Adipose tissue (tissue), 3 donors: ENCODE results near the gene NUBPL. TPM values are rescaled to one million over a fixed set of nuclear protein-coding genes. Genes with fewer than 3 reads are reported as not detected.
"Not testable (repeated sequence)": the region's sequence is repeated elsewhere in the genome, so short reads cannot be mapped to it uniquely, and the experiment has no call there.

ENCODE experiments used
- H3K27ac ChIP-seq: one replicate; pipeline ENCODE4 v1.5.1; 2013; ENCODE audit warnings: low read depth, low read length
- WGBS, 3 donors: extraction: QIAGEN DNeasy Blood & Tissue Kit; methylation state at CpG; one replicate each; pipeline ENCODE4 v1.1.7; 2013; 5-methylcytosine and 5-hydroxymethylcytosine counted together
- polyA plus RNA-seq, 3 donors: library from polyadenylated mRNA; stranded (reverse); fragments of 200-250 nt; gene quantifications; one replicate each; pipeline ENCODE4 v1.2.3, GENCODE V29; 2013
- donor health status: healthy with polysubstance abuse.
- donor health status: Bipolar disorder and iron deficiency.
- donor health status: healthy.

The NUBPL gene
- polyA plus RNA-seq, 3 donors: 2.9 to 7.8 (median 7.5) TPM

DNA sequence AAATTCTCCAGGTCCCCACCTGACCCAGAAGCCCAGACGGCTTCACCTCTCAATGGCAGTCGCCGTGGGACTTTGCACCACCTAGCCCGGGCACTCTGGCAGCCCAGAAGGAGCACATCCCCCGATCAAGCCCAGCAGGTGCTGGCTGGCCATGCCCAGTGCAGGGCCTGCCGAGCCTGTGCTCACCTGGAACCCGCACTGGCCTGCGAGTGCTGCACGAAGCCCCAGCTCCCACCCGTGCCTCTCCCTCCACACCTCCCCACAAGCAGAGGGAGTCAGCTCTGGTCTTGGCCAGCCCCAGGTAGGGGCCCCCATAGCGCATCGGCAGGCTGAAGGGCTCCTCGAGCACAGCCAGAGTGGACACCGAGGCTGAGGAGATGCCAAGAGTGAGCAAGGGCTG lies 144.5 kb downstream of the NUBPL start:
- WGBS, 3 donors: 81 to 93% (median 82%) methylated on average over 14 of the region's 14 CpGs
- no peak overlapping the region for H3K27ac ChIP-seq

DNA sequence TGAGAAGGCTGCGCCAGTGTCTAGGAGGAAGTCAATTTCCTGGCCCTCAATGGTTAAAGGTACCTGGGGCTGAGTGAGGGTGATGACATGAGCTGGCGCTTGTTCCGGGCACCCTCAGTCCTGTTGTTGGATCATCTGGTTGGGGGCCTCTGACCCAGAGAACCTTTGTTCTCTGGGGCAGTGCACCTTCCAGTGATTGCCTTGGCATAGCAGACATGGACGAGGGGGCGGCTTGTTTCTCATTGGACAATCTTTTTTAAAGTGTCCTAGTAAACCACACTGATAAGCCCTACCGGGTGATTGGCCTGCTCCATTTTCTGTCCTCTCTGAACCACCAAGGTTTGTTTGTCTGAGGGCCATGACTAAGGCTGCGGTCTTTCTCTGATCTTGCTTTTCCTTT lies 147.5 kb downstream of the NUBPL start:
- 95 to 98% (median 97%) methylated on average over 7 of the region's 7 CpGs for WGBS, 3 donors
- not testable (repeated sequence) for H3K27ac ChIP-seq

DNA sequence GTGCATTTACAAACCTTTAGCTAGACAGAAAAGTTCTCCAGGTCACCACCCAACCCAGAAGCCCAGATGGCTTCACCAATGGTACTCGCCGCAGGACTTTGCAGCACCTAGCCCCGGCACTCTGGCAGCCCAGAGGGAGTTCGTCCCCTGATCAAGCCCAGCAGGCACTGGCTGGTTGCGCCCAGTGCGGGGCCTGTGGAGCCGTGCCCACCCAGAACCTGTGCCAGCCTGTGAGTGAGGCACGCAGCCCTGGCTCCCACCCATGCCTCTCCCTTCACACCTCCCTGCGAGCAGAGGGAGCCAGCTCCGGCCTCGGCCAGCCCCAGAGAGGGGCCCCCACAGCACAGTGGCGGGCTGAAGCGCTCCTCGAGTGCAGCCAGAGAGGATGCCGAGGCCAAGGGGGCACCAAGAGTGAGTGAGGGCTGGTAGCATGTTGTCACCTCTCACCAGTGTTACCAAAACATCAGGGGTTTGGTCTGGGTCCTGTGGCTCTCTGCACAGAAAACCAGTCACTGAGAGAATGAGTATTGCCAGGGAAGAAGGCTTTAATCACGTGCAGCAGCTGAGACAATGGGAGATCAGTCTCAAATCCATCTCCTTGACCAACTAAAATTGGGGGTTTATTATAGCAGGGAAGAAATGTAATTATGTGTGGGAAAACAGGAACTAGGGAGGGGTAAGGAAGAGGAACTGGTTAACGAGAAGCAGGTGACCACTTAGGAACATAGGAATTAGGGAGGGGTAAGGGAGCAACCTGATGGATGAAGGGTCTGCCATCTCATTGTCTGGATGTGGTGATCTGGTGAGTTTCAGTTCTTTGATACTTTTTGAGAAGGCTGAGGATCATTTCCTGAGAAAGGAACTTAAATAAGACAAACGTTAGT lies 151.3 kb downstream of the NUBPL start:
- 89 to 96% (median 92%) methylated on average over 18 of the region's 18 CpGs for WGBS, 3 donors
- H3K27ac ChIP-seq: no peak overlapping the region

DNA sequence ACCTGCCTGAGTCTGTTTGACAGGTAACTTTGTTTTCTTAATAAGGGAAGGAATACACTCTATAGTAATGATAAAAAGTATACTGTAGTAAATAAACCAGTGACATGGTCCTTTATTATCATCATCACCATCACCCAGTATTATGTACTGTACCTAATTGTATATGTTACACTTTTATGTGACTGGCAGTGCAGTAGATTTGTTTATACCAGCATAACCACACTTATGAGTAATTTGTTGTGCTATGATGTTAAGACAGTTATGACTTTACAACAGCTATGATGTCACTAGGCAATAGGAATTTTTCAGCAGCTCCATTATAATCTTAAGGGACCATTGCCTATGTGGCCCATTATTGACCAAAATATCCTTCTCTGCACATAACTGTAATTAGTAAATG lies 155.0 kb downstream of the NUBPL start:
- no peak overlapping the region for H3K27ac ChIP-seq

DNA sequence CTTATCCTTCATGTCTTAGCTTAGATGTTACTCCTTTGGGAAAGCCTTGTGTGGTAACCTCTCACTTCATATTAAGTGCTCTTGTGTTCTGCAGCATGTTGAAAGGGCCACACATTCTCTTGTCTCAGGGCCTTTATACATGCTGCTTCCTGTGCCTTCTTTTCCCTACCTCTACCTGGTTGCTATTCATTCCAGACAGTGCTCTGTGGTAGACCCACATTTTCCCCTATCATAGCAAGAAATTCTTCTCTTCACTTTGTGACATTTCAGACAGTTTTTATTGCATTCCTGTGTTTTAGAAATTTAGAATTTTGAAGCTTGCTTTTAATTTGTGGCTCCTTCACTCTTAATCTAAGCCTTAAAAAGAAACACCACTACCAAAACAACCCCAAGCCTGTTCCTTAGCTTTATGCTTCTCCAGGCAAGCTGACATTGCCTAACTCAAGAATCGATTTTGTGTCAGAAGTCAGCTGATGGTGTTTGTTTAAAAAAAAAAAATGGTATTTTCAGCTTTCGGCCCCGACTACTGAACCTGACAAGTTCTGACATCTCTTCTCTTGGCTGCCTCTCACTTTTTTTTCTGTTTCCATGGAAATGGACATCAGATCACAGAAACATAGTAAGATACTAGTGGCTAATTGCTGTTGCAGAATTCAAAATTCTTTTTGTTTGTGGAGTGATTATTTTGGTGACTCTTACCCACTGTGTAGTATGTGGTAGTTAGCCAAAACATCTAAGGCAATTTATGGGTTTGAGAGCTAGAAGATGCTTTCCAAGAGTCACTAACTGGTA lies 156.3 kb downstream of the NUBPL start:
- no peak overlapping the region for H3K27ac ChIP-seq
- WGBS, 3 donors: 24 to 59% (median 42%) methylated on average over 3 of the region's 3 CpGs

DNA sequence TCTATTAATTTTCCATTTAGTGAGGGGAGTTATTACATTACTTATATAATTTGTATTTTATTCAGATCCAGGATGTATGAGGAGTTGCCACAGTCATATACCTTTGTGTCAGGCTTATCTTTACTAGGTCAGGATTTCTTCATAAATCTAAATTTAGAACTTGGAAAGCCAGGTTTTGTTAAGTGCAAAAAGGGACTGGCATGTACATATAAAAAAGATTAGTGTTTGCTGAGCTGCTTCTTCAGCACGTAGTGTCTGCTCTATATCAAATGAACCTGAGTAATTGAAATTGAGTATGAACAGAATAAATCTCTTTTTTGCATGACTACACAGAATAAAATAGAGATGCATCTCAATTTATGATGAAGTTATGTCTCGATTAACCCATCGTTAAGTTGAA lies 157.4 kb downstream of the NUBPL start:
- H3K27ac ChIP-seq: no peak overlapping the region
- WGBS, 3 donors: 88 to 93% (median 92%) methylated on average over 3 of the region's 3 CpGs

DNA sequence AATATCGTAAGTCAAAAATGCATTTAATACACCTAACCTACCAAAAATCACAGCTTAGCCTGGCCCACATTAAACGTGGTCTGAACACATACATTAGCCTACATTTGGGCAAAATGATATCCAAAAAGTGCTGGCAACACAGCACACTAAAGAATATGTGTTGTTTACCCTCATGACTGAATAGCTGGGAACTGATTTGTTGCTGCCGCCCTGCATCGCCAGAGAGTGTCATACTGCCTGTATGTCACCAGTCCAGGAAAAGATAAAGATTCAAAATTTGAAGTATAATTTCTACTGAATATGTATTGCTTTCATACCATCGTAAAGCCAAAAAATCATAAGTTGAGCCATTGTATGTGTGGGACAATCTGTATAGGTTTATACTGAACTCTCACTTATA lies 157.8 kb downstream of the NUBPL start:
- 94 to 98% (median 95%) methylated on average over 5 of the region's 5 CpGs for WGBS, 3 donors
- no peak overlapping the region for H3K27ac ChIP-seq

DNA sequence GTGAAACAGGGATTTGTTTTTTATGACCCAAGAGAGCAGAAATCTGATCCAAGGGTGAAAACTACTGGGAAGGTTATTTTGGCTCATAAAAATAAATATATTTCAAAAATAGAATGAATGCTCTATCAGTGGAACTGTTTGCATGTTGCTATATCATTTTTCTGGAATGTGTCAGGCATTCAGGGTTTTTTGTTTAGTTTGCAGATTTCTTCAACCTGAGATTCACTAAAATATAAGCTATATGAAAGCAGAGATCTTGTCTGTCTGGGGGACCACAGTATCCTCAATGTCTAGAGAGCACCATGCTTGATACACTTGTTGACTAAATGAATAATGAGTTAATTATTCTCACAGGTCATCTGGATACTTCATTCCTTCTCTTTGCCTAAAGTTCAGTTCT lies 165.1 kb downstream of the NUBPL start:
- no peak overlapping the region for H3K27ac ChIP-seq

DNA sequence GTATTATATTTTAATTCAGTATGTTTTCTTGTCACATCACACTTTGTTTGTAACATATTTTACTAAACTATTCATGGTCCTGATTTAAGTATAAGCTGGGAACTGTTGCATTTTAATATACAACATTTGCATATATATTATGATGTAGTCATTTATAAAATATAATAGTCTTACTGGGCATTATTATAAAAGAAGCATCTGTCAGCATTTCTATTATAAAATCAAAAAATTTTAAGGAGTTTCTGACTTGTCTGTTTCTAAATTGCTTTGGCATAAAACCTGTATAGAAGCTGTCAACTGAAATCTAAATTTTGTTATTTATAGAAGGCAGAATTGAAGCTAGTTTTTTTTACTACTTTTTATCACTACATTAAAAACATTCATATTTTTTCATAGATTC lies 166.6 kb downstream of the NUBPL start:
- no peak overlapping the region for H3K27ac ChIP-seq

DNA sequence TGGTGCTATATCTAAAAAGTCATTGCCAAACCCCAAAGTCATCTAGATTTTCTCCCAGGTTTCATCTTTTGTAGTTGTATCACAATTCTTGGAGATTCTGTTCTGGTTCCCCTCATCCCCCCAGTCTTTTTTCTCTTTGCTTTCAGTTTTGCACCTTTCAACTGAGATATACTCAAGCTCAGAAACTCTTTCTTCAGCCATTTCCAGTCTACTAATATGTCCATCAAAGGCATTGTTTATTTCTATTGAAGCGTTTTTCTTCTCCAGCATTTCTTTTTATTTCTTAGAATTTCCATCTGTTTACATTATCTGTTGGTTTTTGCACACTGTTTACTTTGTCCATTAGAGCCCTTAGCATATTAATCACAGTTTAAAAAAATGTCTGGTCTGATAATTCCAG lies 179.5 kb downstream of the NUBPL start:
- WGBS, 3 donors: 41 to 76% (median 73%) methylated on average over 1 of the region's 1 CpG

DNA sequence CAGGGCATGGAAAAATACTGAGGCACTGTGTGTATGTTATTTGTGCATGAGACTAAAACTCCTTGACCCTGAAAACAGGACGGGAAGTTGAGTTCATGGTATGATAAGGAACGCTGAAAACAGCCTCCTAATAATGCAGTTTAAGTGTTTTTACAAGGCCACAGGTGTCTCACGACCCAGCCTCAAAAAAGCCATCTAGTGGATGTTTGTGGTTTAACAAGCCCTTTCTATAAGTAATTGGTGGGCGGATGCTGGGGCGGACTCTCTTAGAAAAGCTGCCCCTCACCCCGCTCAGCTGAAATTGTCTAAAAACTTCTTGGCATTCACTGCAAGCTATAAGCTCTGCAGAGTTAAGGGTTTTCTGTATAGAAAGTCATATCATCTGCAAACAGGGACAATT lies 184.5 kb downstream of the NUBPL start:
- 92 to 94% (median 93%) methylated on average over 6 of the region's 6 CpGs for WGBS, 3 donors

More for the DNA sequence above, 179.5 kb downstream of the NUBPL start:
- H3K27ac ChIP-seq: no peak overlapping the region

DNA sequence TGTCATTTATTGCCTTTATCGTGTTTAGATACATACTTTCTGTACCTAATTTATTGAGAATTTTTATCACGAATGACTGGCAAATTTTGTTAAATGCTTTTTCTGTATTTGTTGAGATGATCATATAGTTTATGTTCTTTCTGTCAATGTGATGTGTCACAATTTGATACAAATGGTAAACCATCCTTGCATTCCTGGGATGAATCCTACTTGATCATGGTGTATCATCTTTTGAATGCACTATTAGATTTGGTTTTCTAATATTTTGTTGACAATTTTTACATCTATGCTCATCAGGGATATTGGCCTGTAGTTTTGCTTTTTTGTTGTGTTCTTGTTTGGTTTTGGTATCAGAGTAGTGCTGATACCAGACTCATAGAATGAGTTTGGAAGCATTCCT lies 185.1 kb downstream of the NUBPL start:
- H3K27ac ChIP-seq: no peak overlapping the region
- WGBS, 3 donors: 94 to 99% (median 96%) methylated on average over 2 of the region's 2 CpGs

More for the DNA sequence above, 184.5 kb downstream of the NUBPL start:
- H3K27ac ChIP-seq: no peak overlapping the region

DNA sequence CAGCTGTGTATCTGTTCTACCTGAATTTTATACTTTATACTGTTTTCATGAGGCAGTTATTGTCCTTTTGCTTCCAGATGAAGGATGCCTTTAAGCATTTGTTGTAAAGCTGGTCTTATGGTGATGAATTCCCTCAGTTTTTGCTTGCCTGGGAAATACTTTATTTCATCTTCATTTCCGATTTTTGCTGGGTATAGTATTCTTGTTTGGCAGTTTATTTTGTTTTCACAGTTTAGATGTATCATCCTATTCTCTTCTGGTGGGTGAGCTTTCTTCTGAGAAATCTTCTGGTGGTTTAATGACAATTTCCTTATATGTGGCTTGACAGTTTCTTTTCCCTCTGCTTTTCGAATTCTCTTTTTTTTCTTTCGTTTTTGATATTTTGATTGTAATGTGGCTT lies 188.1 kb downstream of the NUBPL start:
- 92 to 99% (median 97%) methylated on average over 3 of the region's 3 CpGs for WGBS, 3 donors
- H3K27ac ChIP-seq: no peak overlapping the region

DNA sequence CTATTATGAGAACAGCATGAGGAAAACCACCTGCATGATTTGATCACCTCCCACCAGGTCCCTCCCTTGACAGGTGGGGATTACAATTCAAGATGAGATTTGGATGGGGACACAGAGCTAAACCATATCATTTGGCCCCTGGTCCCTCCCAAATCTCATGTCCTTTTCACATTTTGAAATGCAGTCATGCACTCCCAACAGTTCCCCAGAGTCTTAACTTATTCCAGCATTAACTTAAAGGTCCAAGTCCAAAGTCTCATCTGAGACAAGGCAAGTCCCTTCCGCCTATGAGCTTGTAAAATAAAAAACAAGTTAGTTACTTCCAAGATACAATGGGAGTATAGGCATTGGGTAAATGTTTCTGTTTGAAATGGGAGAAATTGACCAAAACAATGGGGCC lies 189.8 kb downstream of the NUBPL start:
- WGBS, 3 donors: 90 to 99% (median 93%) methylated on average over 1 of the region's 1 CpG
- not testable (repeated sequence) for H3K27ac ChIP-seq

DNA sequence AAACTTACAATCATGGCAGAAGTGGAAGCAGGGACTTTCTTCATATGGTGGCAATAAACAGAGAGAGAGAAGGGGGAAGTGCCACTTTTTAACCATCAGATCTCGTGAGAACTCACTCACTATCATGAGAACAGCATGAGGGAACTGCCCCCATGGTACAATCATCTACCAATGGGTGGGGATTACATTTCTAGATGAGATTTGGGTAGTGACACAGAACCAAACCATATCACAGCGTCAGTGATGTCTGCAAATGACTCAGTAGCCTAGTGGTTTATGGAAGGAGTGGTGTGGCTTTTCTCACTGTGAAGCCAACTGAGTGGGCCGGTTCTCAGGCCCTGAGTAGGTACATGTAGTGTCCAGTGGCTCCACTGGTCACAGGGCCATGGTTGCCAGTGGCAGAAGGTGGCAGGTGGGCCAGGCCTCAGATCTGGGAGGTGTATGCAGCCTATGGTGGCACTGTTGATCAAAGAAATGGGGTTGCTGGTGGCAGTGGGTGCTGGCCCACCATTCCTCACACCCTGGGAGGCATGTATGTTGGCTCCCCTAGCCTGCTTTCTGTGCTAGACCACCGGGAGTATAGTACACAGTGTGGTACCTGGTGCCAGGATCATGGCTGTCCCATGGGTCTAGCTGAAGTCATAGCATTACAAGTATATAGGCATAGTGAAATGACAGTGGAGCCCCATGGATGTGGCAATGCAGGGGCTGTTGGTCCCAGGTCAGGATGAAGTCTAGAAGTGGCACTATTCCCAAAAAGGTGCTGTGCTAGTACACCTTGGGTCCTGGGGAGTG lies 191.9 kb downstream of the NUBPL start:
- 89 to 94% (median 91%) methylated on average over 4 of the region's 4 CpGs for WGBS, 3 donors
- no peak overlapping the region for H3K27ac ChIP-seq

DNA sequence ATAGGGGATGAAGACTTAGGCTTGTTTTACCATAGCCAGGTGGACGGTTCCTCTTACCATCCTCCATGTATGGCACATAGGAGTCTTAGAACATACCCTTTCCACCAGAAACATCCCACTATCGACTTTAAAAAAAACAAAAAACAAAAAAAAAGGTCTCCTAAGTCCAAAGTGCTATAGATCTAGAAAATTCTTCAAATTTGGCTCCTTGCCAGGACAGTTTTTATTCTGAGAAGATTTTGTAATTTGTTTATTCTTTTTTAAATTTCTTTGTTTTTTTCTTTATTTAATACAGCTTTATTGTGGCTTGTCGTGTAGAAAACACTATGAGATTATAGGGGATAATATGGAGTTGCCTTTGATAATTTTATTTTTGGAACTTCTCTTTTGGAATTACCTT lies 197.7 kb downstream of the NUBPL start:
- no peak overlapping the region for H3K27ac ChIP-seq
- 60 to 83% (median 65%) methylated on average over 3 of the region's 3 CpGs for WGBS, 3 donors

DNA sequence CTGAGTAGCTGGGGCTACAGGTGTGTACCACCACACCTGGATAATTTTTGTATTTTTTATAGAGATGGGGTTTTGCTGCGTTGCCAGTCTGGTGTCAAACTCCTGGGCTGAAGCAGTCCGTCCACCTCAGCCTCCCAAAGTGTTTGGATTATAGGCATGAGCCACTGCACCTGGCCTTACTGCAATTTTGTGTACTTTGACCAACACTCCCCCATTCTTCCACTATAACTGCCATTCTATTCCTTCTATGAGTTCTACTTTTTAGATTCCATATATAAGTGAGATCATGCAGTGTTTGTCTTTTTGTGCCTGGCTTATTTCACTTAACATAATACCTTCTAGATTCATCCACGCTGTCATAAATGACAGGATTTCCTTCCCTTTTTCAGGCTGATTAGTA lies 199.1 kb downstream of the NUBPL start:
- 59 to 67% (median 60%) methylated on average over 3 of the region's 3 CpGs for WGBS, 3 donors
- no peak overlapping the region for H3K27ac ChIP-seq

DNA sequence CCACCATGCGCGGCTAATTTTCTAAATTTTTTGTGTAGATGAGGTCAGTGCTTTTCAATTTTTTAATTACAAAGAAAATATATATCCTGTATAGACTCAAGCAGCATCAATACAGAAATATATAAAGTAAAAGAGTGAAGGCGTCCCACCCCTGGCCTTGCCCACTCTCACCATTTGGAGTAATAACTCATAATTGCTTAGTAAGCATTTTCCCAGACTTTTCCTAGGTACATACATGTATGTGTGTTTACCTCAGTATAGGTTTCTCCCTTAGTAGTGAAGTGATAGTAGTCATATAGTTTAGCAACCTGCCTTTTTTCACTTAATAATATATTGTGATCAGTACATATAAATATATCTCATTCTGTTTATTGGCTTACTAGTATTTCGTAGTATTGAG lies 200.1 kb downstream of the NUBPL start:
- 74 to 99% (median 74%) methylated on average over 4 of the region's 4 CpGs for WGBS, 3 donors
- no peak overlapping the region for H3K27ac ChIP-seq

DNA sequence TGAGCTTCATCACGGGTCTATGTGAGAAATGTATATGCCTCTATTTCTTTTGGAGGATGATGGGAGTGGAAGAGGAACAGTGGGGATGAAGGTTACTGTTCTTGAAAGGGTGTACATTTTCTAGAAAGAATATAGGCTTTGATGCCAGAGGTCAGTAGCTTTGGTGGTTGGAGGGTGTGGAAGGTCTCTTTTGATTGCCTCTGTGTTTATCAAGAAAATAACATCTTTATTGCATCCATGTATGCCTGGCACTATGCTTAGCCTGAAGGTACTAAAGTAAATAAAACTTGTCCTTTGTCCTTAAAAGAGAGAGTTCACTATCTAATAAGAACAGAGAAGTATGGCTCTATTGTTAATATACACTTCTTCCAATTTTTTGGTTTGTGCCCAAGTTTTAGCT lies 201.8 kb downstream of the NUBPL start:
- no peak overlapping the region for H3K27ac ChIP-seq
- WGBS, 3 donors: 93 to 97% (median 94%) methylated on average over 1 of the region's 1 CpG
